OCI-LY7 (cell line): ENCODE results near the gene AP1G2. TPM values are rescaled to one million over a fixed set of nuclear protein-coding genes. Genes with fewer than 3 reads are reported as not detected.

Experiments used
- BruUV-seq: library from RNA; stranded (reverse); fragments of 400-500 nt; replicated peaks from 2 replicates; lab custom pipeline; 2021; lab: Mats Ljungman, UMichigan
- CTCF ChIA-PET: fragments of 300-600 bp; sonication (Branson Sonifier 250); formaldehyde crosslinking; loops from one replicate; lab custom pipeline; 2022; ENCODE audit warnings: antibody characterized with exemption; ENCODE audit not compliant: unreplicated experiment; lab: Charles Lee
- POLR2A ChIA-PET: fragments of 300-600 bp; sonication (Branson Sonifier 250); formaldehyde crosslinking; loops from one replicate; lab custom pipeline; 2022; ENCODE audit warnings: antibody characterized with exemption; lab: Charles Lee
- DNase-seq: peaks from one replicate; pipeline ENCODE4 v3.0.0-alpha.2; 2015; ENCODE audit warnings: low spot score
- H2AFZ ChIP-seq: fragments of 200-600 bp; sonication (generic), shearing (Covaris generic); 2 replicates; pipeline ENCODE4 v1.6.1; 2014; ENCODE audit warnings: mild to moderate bottlenecking, antibody characterized with exemption, low read length, moderate library complexity
- H3K27ac ChIP-seq: fragments of 200-600 bp; sonication (generic); 2 replicates; pipeline ENCODE4 v1.5.1; 2014; ENCODE audit warnings: mixed run types, low read depth, mild to moderate bottlenecking, moderate library complexity, low read length, inconsistent platforms; ENCODE audit not compliant: poor library complexity, severe bottlenecking
- H3K36me3 ChIP-seq: fragments of 200-600 bp; sonication (generic); 2 replicates; pipeline ENCODE4 v1.6.1; 2014; ENCODE audit warnings: mild to moderate bottlenecking, antibody characterized with exemption, low read length, moderate library complexity, mixed read lengths; ENCODE audit not compliant: insufficient read depth
- H3K4me1 ChIP-seq: fragments of 200-600 bp; sonication (generic); 2 replicates; pipeline ENCODE4 v1.5.1; 2014; ENCODE audit warnings: mild to moderate bottlenecking, low read length; ENCODE audit not compliant: insufficient read depth, poor library complexity, severe bottlenecking
- H3K4me2 ChIP-seq: fragments of 200-600 bp; sonication (generic); 2 replicates; pipeline ENCODE4 v1.6.1; 2014; ENCODE audit warnings: mild to moderate bottlenecking, low read length
- H3K4me3 ChIP-seq: fragments of 200-600 bp; sonication (generic); 2 replicates; pipeline ENCODE4 v1.5.1; 2014; ENCODE audit warnings: mild to moderate bottlenecking, low read depth, low read length; ENCODE audit not compliant: poor library complexity, severe bottlenecking
- H3K79me2 ChIP-seq: fragments of 200-600 bp; sonication (generic); 2 replicates; pipeline ENCODE4 v1.6.1; 2016; ENCODE audit warnings: low read depth, mild to moderate bottlenecking, low read length, moderate library complexity, mixed read lengths; ENCODE audit not compliant: insufficient read depth
- H3K9me2 ChIP-seq: fragments of 200-600 bp; sonication (generic); 2 replicates; pipeline ENCODE4 v1.6.1; 2016; ENCODE audit warnings: mild to moderate bottlenecking, low read length, mixed read lengths; ENCODE audit not compliant: insufficient read depth
- H3K9me3 ChIP-seq: fragments of 200-600 bp; sonication (generic); 2 replicates; pipeline ENCODE4 v1.6.1; 2014; ENCODE audit warnings: mild to moderate bottlenecking, mixed run types, low read length, mixed read lengths
- H4K20me1 ChIP-seq: fragments of 200-600 bp; sonication (generic); 2 replicates; pipeline ENCODE4 v1.6.1; 2014; ENCODE audit warnings: mild to moderate bottlenecking, antibody characterized with exemption, low read length, moderate library complexity, mixed read lengths; ENCODE audit not compliant: insufficient read depth
- EZH2phosphoT487 ChIP-seq: fragments of 200-600 bp; sonication (generic); IDR thresholded peaks from 2 replicates; pipeline ENCODE4 v1.6.1; 2018; ENCODE audit warnings: low read depth, borderline replicate concordance, mild to moderate bottlenecking, mixed run types, antibody characterized with exemption, low read length, moderate library complexity, mixed read lengths
- intact Hi-C: fragments of 100-400 bp; cut with micrococcal nuclease; formaldehyde crosslinking; loops from one replicate; pipeline ENCODE4 v1.10.0; 2022; ENCODE audit not compliant: unreplicated experiment
- total RNA-seq, 2 experiments: library from RNA; depleted of rRNA in 1 of 2; stranded (reverse); fragments of >200 nt in 1 of 2; shearing (Covaris generic) in 1 of 2; gene quantifications; 2 replicates each; pipeline ENCODE4 v1.2.3, GENCODE V29; 2014 to 2022
- TF ChIP-seq, protein P1 (sequence below): fragments of 200-600 bp; sonication (generic); conservative IDR thresholded peaks from 2 replicates; pipeline ENCODE4 v1.5.1; 2014; ENCODE audit warnings: mild to moderate bottlenecking, antibody characterized with exemption, low read length, moderate library complexity, mixed read lengths

AP1G2 gene
- total RNA-seq, 2 experiments from 2014 or later: 129 to 209 TPM

DNA sequence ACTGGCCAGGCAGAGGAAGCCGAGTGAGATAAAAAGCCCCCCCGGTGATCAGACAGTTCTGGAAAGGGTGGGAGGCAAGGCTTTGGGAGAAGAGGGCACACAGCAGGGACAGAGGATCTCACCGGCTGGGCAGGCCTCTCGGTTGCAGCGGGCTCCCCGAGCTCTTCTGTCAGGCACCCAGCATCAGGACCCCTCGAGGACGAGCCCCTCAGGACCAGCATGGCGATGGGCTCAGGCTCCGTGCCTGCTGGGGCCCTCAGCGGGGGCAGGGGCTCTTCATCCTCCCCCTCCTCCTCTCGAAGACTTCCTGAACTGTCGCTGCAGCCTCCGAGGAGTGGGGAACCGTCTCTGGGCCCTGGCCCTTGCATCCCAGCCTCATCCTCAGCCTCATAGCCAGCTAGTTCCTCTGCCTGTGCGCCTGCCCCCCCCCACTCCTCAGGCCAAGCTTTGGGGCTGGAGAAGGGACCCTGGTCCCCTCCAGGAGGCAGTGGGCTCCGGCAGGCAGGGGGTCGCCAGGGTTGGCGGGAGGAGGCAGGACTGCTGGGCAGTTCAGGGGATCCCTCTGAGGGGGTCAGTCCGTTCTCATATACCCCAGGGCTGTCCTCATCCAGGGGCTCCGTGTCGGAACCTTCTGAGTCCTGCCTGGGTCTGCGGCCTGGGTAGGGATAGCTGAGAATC lies 3.4 kb upstream of the AP1G2 start:
- H3K27ac ChIP-seq: no peak overlapping the region
- H3K4me2 ChIP-seq: no peak overlapping the region
- DNase-seq: no peak
- TF ChIP-seq EZH2phosphoT487: no peak
- TF ChIP-seq, protein P1, sequence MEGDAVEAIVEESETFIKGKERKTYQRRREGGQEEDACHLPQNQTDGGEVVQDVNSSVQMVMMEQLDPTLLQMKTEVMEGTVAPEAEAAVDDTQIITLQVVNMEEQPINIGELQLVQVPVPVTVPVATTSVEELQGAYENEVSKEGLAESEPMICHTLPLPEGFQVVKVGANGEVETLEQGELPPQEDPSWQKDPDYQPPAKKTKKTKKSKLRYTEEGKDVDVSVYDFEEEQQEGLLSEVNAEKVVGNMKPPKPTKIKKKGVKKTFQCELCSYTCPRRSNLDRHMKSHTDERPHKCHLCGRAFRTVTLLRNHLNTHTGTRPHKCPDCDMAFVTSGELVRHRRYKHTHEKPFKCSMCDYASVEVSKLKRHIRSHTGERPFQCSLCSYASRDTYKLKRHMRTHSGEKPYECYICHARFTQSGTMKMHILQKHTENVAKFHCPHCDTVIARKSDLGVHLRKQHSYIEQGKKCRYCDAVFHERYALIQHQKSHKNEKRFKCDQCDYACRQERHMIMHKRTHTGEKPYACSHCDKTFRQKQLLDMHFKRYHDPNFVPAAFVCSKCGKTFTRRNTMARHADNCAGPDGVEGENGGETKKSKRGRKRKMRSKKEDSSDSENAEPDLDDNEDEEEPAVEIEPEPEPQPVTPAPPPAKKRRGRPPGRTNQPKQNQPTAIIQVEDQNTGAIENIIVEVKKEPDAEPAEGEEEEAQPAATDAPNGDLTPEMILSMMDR: no peak
- no peaks in the 10 kb centered on the region; the same call in 1 of the 2 replicates for H4K20me1 ChIP-seq
- intact Hi-C loops: no loop called here
- H3K36me3 ChIP-seq: peaks cover 4% of the 10 kb centered on the region; the same call in 1 of the 2 replicates
- peaks cover 29% of the 10 kb centered on the region for H3K4me1 ChIP-seq
- H3K79me2 ChIP-seq: peaks cover 9% of the 10 kb centered on the region; the same call in 1 of the 2 replicates
- no peak overlapping the region for H2AFZ ChIP-seq
- ChIA-PET CTCF (interaction anchor here (1.2 kb wide), 1 partner anchor 28 kb away, joined by 3 read pairs; no protein-coding TSS in a partner anchor), POLR2A (interaction anchor here (0.6 kb wide), 1 partner anchor 726 kb away, joined by 3 read pairs; no protein-coding TSS in a partner anchor)
- no peaks in the 10 kb centered on the region for H3K9me3 ChIP-seq
- H3K4me3 ChIP-seq: no peak overlapping the region
- BruUV-seq: no TSS peak
- no peaks in the 10 kb centered on the region for H3K9me2 ChIP-seq

DNA sequence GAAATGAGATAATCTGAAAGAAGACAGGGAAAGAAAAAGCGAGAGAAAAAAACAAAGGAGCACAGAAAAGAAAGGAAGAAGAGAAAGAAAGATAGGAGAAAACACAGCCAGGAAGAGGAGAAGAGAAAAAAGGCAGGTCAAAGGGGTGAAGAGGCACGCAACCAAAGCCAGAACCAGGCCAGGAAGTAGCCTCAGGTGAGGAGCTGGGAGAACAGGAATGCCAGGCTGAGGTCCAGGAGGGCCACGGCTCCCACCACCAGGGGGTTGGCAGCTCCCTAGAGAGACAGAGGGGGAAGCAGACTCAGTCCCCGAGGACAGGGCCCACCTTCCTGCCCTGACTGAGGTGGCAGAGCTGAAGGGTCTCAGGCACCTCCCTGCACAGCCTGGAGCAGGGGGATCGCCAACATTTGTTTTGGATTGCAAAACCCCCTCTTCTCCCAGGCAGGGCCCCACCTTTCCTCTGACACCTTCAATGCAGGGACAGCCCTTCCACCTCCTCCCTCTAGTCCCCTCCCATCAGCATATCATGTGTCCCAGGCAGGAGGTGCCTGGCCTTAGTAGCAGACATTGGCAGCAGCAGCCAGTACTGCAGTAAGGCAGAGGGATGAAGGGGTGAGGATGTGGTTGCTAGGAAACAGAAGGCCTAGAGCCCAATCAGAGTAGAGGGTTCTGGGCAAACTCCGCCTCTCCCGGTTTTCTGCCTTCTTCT lies 2.0 kb upstream of the AP1G2 start:
- CTCF ChIA-PET: interaction anchor here (1.2 kb wide), 1 partner anchor 26 kb away, joined by 3 read pairs; no protein-coding TSS in a partner anchor
- Histone ChIP-seq H3K9me3 (no peaks in the 10 kb centered on the region), H3K27ac (no peak overlapping the region), H4K20me1 (no peaks in the 10 kb centered on the region; the same call in 1 of the 2 replicates), H3K4me1 (peaks cover 29% of the 10 kb centered on the region), H3K79me2 (peaks cover 9% of the 10 kb centered on the region; the same call in 1 of the 2 replicates), H3K4me3 (no peak overlapping the region), H2AFZ (peak overlapping the region; percentile 37; the same call in 1 of the 2 replicates), H3K9me2 (no peaks in the 10 kb centered on the region), H3K4me2 (peak overlapping the region; percentile 96; the same call in 1 of the 2 replicates), H3K36me3 (peaks cover 17% of the 10 kb centered on the region; the same call in 1 of the 2 replicates)
- no TSS peak for BruUV-seq
- intact Hi-C loops: loop anchor here (10.0 kb wide), 1 partner anchor 795 kb away; the partner anchor contains the start of gene NFATC4
- DNase-seq: no peak
- TF ChIP-seq, protein P1: no peak
- no peak for TF ChIP-seq EZH2phosphoT487
- POLR2A ChIA-PET: no interaction called here
